Glomerular endothelial cell (primary cell): Measurements from ENCODE around the gene TSPAN5. TPM values are rescaled to one million over a fixed set of nuclear protein-coding genes. Genes with fewer than 3 reads are reported as not detected.
A peak's percentile ranks its signal among the peaks of the same experiment; 100 is the strongest.
"Not testable (repeated sequence)": the region's sequence is repeated elsewhere in the genome, so short reads cannot be mapped to it uniquely, and the experiment has no call there.

Experiments
- DNase-seq: peaks from one replicate; pipeline ENCODE4 v3.0.0-alpha.2; 2011; ENCODE audit warnings: low read depth, low spot score; ENCODE audit errors: extremely low read depth
- total RNA-seq: library from RNA; depleted of rRNA; stranded (reverse); fragments of >200 nt; gene quantifications from 2 replicates; pipeline ENCODE4 v1.2.3, GENCODE V29; 2015

Gene TSPAN5
- 35.6 and 38.1 TPM in 2 replicates for total RNA-seq

DNA sequence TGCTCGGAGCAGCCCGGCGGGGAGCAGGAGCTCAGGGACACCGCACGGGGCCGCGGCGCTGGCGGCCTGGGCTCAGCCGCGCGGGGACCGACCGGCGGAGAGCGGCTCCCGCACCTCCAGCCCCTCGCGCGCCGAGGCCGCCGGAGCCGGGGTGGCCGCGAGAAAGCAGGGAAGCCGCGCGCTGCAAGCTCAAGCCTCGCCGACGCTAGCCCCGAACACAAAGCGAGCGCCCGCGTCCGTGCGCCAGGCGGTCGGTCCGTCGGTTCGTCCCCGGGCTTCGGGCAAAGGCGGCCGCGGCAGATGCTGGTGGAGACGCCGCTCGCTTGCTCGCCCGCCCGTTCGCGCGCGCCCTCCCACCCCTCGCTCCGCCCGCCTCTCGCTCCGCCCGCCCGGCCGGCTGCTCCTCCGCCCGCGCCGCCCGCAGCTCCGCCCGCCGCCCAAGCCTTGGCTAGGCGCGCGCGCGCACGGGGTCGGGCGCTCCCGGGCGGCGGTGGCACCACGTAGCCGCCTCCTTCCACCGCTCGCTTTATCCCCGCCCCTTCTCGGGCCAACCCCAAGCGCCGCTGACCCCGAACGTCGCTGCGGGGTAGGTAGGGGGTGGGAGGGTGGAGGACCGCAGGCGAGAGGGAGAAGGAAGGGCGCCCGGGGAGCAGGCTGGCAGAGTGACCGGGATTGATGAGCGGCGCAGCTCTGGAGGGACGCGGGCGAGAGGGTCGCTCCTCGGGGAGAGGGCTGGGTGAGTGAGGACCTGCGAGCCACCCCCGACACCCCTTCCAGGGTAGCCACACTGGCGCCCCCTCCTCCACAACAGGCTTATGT is at the start of gene TSPAN5:
Gene TSPAN5, minus strand, starts transcription at position 325 of the 819 bp plus-strand sequence.
- DNase-seq = no peak

DNA sequence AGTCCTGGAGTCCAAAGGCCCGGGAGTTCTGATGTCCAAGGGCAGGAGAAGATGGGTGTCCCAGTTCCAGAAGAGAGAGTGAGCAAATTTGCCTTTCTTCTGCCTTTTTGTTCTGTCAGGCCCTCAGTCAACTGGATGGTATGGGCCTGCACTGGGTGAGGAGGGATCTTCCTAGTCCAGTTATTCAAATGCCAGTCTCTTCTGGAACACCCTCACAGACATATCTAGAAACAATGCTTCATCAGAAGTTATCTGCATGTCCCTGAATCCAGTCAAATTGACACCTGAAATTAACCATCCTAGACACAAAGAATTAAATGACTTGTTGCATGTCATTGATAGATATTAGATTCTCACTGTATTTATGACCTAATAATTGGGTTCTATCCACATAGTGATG is 48.5 kb upstream of the TSPAN5 start:
- DNase-seq = no peak

GRCh38 chr4:98706200-98706813 is 47.9 kb upstream of the TSPAN5 start:
- DNase-seq = no peak

DNA sequence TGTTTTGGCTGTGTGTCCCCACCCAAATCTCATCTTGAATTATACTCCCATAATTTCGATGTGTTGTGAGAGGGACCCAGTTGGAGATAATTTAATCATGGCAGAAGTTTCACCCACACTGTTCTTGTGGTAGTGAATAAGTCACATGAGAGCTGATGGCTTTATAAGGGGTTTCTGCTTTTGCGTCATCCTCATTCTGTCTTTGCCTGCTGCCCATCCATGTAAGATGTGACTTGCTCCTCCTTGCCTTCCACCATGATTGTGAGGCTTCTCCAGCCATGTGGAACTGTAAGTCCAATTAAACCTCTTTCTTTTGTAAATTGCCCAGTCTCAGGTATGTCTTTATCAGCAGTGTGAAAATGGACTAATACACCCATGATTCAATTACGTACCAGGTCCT is 47.2 kb upstream of the TSPAN5 start:
- not testable (repeated sequence) for DNase-seq

GRCh38 chr4:98700656-98701055 is 42.2 kb upstream of the TSPAN5 start:
- no peak for DNase-seq

- DNase-seq = no peak
Measured at GRCh38 chr4:98694076-98694475, 35.7 kb upstream of the TSPAN5 start.

DNA sequence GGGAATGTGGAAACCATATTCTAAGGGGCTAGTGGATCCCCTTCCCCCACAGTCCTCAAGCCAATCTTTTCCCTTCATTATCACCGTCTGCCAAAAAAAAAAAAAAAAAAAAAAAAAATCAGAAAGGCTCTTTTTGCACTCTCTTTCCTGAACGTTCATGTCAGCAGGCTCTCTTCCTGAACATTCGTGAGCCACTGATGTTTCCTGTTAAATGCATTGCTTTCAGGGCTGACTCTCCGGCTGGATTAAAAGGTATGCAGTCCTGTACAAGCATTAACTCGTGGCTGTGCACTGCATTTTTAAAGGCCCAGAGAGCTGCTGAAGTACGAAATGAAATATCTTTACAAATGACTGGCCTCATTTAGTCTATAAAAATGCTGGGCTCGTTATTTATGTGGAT is 34.0 kb upstream of the TSPAN5 start:
- DNase-seq = no peak

DNA sequence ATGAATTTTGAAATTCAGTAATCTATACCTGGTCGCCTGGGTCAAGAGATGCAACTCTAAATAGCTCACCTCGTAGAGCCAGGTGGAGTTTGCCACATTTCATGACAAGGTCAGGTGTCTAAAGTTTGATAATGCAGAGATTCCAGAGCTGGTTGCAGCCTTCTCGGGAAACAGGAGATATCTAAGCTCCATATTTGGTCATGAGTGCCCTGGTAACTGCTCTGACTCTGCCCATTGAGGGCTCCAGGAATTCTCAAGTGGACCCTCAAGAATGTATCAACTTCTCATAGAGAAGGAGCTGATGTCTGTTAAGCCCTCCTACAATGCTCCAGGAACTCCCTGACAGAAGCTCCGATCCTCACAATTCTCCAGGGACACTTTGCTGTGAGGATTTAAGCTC is 33.2 kb upstream of the TSPAN5 start:
- no peak for DNase-seq

GRCh38 chr4:98689507-98690174 is 31.2 kb upstream of the TSPAN5 start:
- DNase-seq = no peak

DNA sequence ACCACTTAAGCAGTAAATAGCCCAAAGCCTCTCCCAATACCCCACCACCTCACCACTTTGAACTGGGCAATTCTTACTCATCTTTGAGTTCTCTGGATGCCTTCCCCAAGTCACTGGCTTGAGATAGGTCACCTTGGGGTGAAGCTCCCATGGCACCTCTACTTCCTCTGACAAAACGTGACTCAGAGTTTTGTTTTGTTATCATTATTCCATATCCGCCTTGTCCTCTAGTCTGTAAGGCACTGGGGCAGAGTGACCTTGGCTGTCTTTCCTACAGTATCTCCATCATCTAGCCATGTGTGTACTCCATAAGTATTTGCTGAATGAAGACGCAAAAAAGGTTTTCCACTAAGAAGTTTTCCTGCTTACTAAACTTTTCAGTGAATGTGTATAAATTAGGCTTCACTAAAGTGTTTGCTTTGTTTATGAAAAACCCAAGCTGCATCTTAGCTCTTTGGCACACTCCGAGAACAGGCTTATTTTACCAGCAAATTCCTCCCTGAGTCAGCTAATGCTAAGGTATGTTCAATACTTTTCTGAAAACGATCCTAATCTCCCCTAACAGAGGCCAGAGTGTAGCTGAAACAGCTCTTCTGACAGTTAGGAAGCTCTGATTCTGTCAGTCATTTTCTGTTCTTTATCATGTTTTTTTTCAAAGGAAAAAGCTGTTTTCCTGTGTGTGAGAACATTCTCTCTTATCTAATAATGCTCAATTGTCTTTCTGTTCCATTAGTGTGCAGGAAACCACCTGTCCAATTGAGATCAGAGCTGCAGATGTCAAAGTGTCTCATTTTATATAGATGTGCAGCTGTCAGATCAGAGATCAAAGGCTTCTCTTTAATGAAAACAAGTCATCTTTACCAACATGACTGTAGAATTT is 30.2 kb upstream of the TSPAN5 start:
- DNase-seq = peak; percentile 60

GRCh38 chr4:98687876-98688275 is 29.5 kb upstream of the TSPAN5 start:
- DNase-seq = no peak

DNA sequence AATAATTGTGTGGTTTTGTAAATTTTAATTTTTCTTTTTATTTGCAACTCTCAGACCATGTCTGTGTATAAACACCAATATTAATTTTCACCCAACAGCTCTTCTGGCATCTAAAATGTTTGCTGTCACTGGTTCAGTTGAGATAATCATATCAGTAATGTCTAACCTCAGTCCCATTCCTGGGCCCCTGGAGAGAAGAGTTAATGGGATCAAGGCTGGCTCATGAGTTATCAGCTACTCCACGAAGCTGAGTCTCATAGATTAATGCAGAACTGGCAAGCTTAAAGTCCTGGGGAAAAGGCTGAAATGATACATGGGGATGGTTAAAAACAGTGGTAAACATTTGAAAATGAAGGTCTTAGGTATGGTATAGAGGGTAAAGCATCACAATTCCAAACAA is 28.4 kb upstream of the TSPAN5 start:
- DNase-seq = no peak

- DNase-seq = no peak
Measured at GRCh38 chr4:98686043-98686707, 27.8 kb upstream of the TSPAN5 start.

- DNase-seq = no peak
Measured at GRCh38 chr4:98685225-98686042, 27.0 kb upstream of the TSPAN5 start.

- DNase-seq = no peak
Measured at GRCh38 chr4:98682719-98683118, 24.3 kb upstream of the TSPAN5 start.

- DNase-seq = no peak
Measured at GRCh38 chr4:98680806-98681205, 22.4 kb upstream of the TSPAN5 start.

DNA sequence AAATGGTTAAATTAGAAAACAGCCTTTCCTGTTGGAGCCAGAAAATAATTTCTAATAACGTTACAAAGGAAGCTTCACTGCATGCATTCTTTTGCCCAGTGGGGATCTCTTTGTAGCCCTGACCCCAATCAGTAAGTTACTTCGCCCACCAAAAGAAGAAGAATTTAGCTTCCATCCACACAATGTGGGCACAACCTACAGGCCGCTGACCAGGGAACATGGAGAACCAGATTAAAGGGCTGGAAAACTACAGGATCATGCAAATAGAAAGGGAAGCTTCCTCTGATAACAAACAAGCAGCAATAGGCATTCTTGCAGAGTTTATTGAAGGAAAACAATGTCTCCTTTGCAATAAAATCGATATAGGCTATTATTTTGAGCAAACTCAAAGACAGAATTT is 21.3 kb upstream of the TSPAN5 start:
- no peak for DNase-seq

DNA sequence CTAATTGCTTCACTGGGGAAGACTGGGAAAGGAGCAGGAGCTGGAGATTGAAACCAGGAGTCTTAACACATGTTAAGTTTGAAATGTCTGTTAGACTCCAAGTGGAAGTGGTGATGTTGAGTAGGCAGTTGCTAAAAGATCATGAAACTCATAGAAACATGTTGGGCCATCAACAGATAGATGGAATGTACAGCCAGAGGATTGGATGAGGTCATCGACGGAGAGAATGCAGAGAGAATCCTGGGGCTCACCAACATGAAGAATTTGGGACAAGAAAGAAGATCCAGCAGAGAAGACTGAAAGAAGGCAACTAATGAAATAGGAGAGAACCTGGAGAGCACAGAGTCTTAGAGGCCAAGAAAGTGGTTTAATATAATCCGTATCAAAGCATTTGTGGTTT is 19.4 kb upstream of the TSPAN5 start:
- DNase-seq = no peak

- no peak for DNase-seq
Measured at GRCh38 chr4:98674404-98675173, 16.2 kb upstream of the TSPAN5 start.
